Heart left ventricle (tissue), 16 donors: Measurements from ENCODE around the gene PRIMA1. TPM values are rescaled to one million over a fixed set of nuclear protein-coding genes. Genes with fewer than 3 reads are reported as not detected.
A peak's percentile ranks its signal among the peaks of the same experiment; 100 is the strongest.

Source experiments
- ATAC-seq, 4 donors: fragments of 200-7000 bp; cut with Tn5 transposase; one replicate each; pipeline ENCODE4 v1.9.1; 2020 to 2022; ENCODE audit warnings: moderate library complexity in 4 of 4, mild to moderate bottlenecking in 3 of 4, moderate number of reproducible peaks in 1 of 4
- DNase-seq, 5 donors: peaks; one replicate each; pipeline ENCODE4 v3.0.0-alpha.2; 2020
- H3K27ac ChIP-seq, 12 donors: fragments of 200-600 bp; sonication (generic) in 4 of 12; one replicate each; pipeline versions ENCODE4 v1.5.0 to v1.8.0; 2016 to 2022; ENCODE audit warnings: mild to moderate bottlenecking in 2 of 12
- H3K27me3 ChIP-seq, 9 donors: fragments of 200-600 bp; sonication (generic) in 2 of 9; one replicate each; pipeline versions ENCODE4 v1.5.1 to v1.8.0; 2016 to 2022; ENCODE audit warnings: mild to moderate bottlenecking in 3 of 9
- H3K36me3 ChIP-seq, 9 donors: fragments of 200-600 bp; sonication (generic) in 2 of 9; one replicate each; pipeline versions ENCODE4 v1.5.0 to v1.8.0; 2018 to 2022; ENCODE audit warnings: mild to moderate bottlenecking in 2 of 9
- H3K4me1 ChIP-seq, 12 donors: fragments of 200-600 bp; sonication (generic) in 4 of 12; one replicate each; pipeline versions ENCODE4 v1.5.0 to v1.8.0; 2016 to 2022; ENCODE audit warnings: mild to moderate bottlenecking in 3 of 12
- H3K4me3 ChIP-seq, 12 donors: fragments of 200-600 bp; sonication (generic) in 4 of 12; one replicate each; pipeline versions ENCODE4 v1.5.0 to v1.8.0; 2017 to 2022; ENCODE audit warnings: mild to moderate bottlenecking in 9 of 12, moderate library complexity in 4 of 12
- H3K9me3 ChIP-seq, 12 donors: fragments of 200-600 bp; sonication (generic) in 4 of 12; one replicate each; pipeline versions ENCODE4 v1.5.0 to v1.8.0; 2016 to 2022; ENCODE audit warnings: mild to moderate bottlenecking in 1 of 12
- POLR2A ChIP-seq, 2 donors: fragments of 450-650 bp; IDR thresholded peaks; one replicate each; pipeline ENCODE4 v1.6.1; 2017; ENCODE audit warnings: antibody characterized with exemption in 2 of 2, mild to moderate bottlenecking in 2 of 2, moderate library complexity in 2 of 2
- WGBS, 4 donors: extraction: QIAGEN DNeasy Blood & Tissue Kit in 2 of 4; methylation state at CpG; one replicate each; pipeline versions ENCODE4 v1.1.5 to v1.1.7; 2013 to 2018; 5-methylcytosine and 5-hydroxymethylcytosine counted together
- intact Hi-C, 10 donors: fragments of 100-400 bp; cut with DNase I; formaldehyde crosslinking; loops; one replicate each; pipeline versions ENCODE4 v1.11.1 to v1.14.2; 2022
- polyA plus RNA-seq, 2 donors: library from polyadenylated mRNA; stranded (reverse); fragments of 200-250 nt; gene quantifications; one replicate each; pipeline ENCODE4 v1.2.3, GENCODE V29; 2013
- total RNA-seq, 9 donors: library from RNA; depleted of rRNA in 2 of 9; stranded (reverse); fragments of >200 nt in 2 of 9; fragmentation: NEBNext Ultra II Directional in 3 of 9; extraction: Animal tissue kit (Norgen Biotek cat#: 25700) in 3 of 9; gene quantifications; one replicate each; pipeline versions ENCODE4 v1.1.0 to v1.2.4, GENCODE V29; 2016 to 2023
- TF ChIP-seq, protein P1 (sequence below), 12 donors: fragments of 200-600 bp; sonication (generic) in 4 of 12; IDR thresholded peaks; one replicate each; pipeline versions ENCODE4 v1.5.0 to v1.8.0; 2018 to 2022; ENCODE audit warnings: antibody characterized with exemption in 12 of 12, mild to moderate bottlenecking in 5 of 12
- donor health status: ischemic (EF 13 %, LVEDD 7.1; RV severe dilation, severe dysfunction).
- donor health status: healthy with polysubstance abuse.
- donor health status: DM: no; HTN: yes; CAD: no.
- donor health status: DM: no; HTN: no; CAD: no.
- donor health status: ischemic (EF 25% LVEDD 6.9; RV normal size, moderate dysfunction).
- donor health status: ischemic (EF 25% LVEDD 5.7; RV mildly dilated, moderate dysfunction).
- donor health status: healthy.
- donor health status: DM: yes; HTN: yes; CAD: no.
- donor health status: ischemic (EF 35%, LVEDD 5.7; RV mildly dilated, moderate dysfunction).
- donor health status: nonischemic (EF 11% LVEDD 7.7; RV severe dilation, severe dysfunction).
- donor health status: DM: yes; HTN: yes; CAD: no.
- donor health status: PGD.
- donor health status: ischemic (EF 29% LVEDD 5.4; RV normal size, mild dysfunction).
- donor health status: nonischemic (EF 23%, LVEDD 6.1; RV moderate dilation, normal function).

The PRIMA1 gene
- total and polyA plus RNA-seq, 11 donors: 1.4 to 27.5 (median 5.0) TPM

- peaks cover 0 to 12% (median 0%) of the 10 kb centered on the region in 9 donors for H3K27me3 ChIP-seq
- H3K4me3 ChIP-seq: no peak overlapping the region
- no peaks in the 10 kb centered on the region for H3K9me3 ChIP-seq
- DNase-seq (no peak), ATAC-seq (no peak)
- no peak for TF ChIP-seq POLR2A (IDR thresholded peaks at IDR 0.05)
- TF ChIP-seq, protein P1, sequence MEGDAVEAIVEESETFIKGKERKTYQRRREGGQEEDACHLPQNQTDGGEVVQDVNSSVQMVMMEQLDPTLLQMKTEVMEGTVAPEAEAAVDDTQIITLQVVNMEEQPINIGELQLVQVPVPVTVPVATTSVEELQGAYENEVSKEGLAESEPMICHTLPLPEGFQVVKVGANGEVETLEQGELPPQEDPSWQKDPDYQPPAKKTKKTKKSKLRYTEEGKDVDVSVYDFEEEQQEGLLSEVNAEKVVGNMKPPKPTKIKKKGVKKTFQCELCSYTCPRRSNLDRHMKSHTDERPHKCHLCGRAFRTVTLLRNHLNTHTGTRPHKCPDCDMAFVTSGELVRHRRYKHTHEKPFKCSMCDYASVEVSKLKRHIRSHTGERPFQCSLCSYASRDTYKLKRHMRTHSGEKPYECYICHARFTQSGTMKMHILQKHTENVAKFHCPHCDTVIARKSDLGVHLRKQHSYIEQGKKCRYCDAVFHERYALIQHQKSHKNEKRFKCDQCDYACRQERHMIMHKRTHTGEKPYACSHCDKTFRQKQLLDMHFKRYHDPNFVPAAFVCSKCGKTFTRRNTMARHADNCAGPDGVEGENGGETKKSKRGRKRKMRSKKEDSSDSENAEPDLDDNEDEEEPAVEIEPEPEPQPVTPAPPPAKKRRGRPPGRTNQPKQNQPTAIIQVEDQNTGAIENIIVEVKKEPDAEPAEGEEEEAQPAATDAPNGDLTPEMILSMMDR (IDR thresholded peaks at IDR 0.05): no peak
- no peaks in the 10 kb centered on the region for H3K4me1 ChIP-seq
- intact Hi-C loops: loop anchor here in 2 of 10 donors (10.0 kb wide), 1 partner anchor 95 kb away; no protein-coding TSS in a partner anchor
- H3K27ac ChIP-seq: peak overlapping the region in 1 of 12 donors; percentile 43
- WGBS, 4 donors: 83 to 89% (median 86%) methylated on average over 4 of the region's 4 CpGs
- no peaks in the 10 kb centered on the region for H3K36me3 ChIP-seq
Measured at GRCh38 chr14:93799617-93799988, 11.3 kb upstream of the PRIMA1 start.

GRCh38 chr14:93797536-93797935 is 9.3 kb upstream of the PRIMA1 start:
- DNase-seq (no peak), ATAC-seq (no peak)
- Histone ChIP-seq H3K4me3 (no peak overlapping the region), H3K27ac (no peak overlapping the region), H3K9me3 (no peaks in the 10 kb centered on the region), H3K27me3 (peaks cover 0 to 12% (median 0%) of the 10 kb centered on the region in 9 donors), H3K36me3 (no peaks in the 10 kb centered on the region), H3K4me1 (no peaks in the 10 kb centered on the region)
- TF ChIP-seq, protein P1 (IDR thresholded peaks at IDR 0.05): no peak
- TF ChIP-seq POLR2A (IDR thresholded peaks at IDR 0.05): no peak
- intact Hi-C loops: loop anchor here in 2 of 10 donors (10.0 kb wide), 1 partner anchor 97 kb away; no protein-coding TSS in a partner anchor
- WGBS, 4 donors: 82 to 86% (median 84%) methylated on average over 12 of the region's 12 CpGs

DNA sequence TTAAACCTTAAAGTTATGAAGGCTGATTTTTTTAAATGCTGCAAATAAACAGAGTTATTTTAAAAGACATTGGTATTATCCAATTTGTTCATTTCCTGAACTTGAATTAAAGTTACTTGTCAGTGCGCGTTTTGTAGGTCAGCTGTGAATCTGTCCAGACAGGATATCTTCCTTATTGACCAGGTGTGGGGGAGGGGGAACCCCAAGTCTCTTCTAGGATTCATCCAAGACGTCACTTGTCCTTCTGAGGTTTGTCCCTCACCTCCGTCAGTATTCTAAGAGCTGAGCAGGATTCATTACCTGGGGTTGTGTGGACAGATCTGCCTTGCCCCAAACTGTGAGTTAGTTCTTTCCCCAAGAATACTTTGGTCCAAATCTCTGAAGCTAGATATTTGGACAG is 8.8 kb upstream of the PRIMA1 start:
- no peaks in the 10 kb centered on the region for H3K4me1 ChIP-seq
- H3K27me3 ChIP-seq: peaks cover 0 to 12% (median 0%) of the 10 kb centered on the region in 9 donors
- DNase-seq: no peak
- no peak for ATAC-seq
- intact Hi-C loops: loop anchor here in 2 of 10 donors (10.0 kb wide), 1 partner anchor 98 kb away; no protein-coding TSS in a partner anchor
- no peak for TF ChIP-seq POLR2A (IDR thresholded peaks at IDR 0.05)
- no peak overlapping the region for H3K27ac ChIP-seq
- H3K9me3 ChIP-seq: no peaks in the 10 kb centered on the region
- H3K36me3 ChIP-seq: no peaks in the 10 kb centered on the region
- H3K4me3 ChIP-seq: no peak overlapping the region
- WGBS, 4 donors: 74 to 87% (median 77%) methylated on average over 4 of the region's 4 CpGs

GRCh38 chr14:93794756-93795155 is 6.5 kb upstream of the PRIMA1 start:
- H3K4me3 ChIP-seq: no peak overlapping the region
- WGBS, 4 donors: 82 to 93% (median 85%) methylated on average over 5 of the region's 5 CpGs
- H3K36me3 ChIP-seq: no peaks in the 10 kb centered on the region
- H3K27me3 ChIP-seq: peaks cover 0 to 12% (median 0%) of the 10 kb centered on the region in 9 donors
- no peak for TF ChIP-seq POLR2A (IDR thresholded peaks at IDR 0.05)
- TF ChIP-seq, protein P1 (IDR thresholded peaks at IDR 0.05): no peak
- H3K4me1 ChIP-seq: peaks cover 0 to 3% (median 0%) of the 10 kb centered on the region in 12 donors
- no peaks in the 10 kb centered on the region for H3K9me3 ChIP-seq
- intact Hi-C loops: loop anchor here in 2 of 10 donors (10.0 kb wide), 1 partner anchor 100 kb away; no protein-coding TSS in a partner anchor
- H3K27ac ChIP-seq: no peak overlapping the region
- DNase-seq (no peak), ATAC-seq (no peak)
